OCI-M2 (cell line): Measurements from ENCODE around the gene NEUROD2.

Source experiments
- DNase-seq: peaks from one replicate; lab custom pipeline; 2025; ENCODE audit not compliant: unreplicated experiment; lab: John Stamatoyannopoulos, UW

NEUROD2 gene

GRCh38 chr17:39635614-39636176 lies 28.0 kb upstream of the NEUROD2 start:
- no peak for DNase-seq

- DNase-seq = no peak
Measured at GRCh38 chr17:39634384-39634871, 26.7 kb upstream of the NEUROD2 start.

- no peak for DNase-seq
Measured at GRCh38 chr17:39633570-39634183, 26.0 kb upstream of the NEUROD2 start.

GRCh38 chr17:39632153-39632941 lies 24.6 kb upstream of the NEUROD2 start:
- DNase-seq = no peak

- DNase-seq = no peak
Measured at GRCh38 chr17:39631403-39631802, 23.7 kb upstream of the NEUROD2 start.

- no peak for DNase-seq
Measured at GRCh38 chr17:39629898-39630297, 22.2 kb upstream of the NEUROD2 start.

- no peak for DNase-seq
Measured at GRCh38 chr17:39629494-39629880, 21.8 kb upstream of the NEUROD2 start.

GRCh38 chr17:39628655-39629493 lies 21.2 kb upstream of the NEUROD2 start:
- DNase-seq = no peak

GRCh38 chr17:39627712-39628516 lies 20.2 kb upstream of the NEUROD2 start:
- DNase-seq = no peak

- no peak for DNase-seq
Measured at GRCh38 chr17:39627047-39627711, 19.5 kb upstream of the NEUROD2 start.

GRCh38 chr17:39626171-39627046 lies 18.7 kb upstream of the NEUROD2 start, which contains the start of gene PPP1R1B:
TSS of gene PPP1R1B (plus strand) at chr17:39626952. CDS start at chr17:39627393, 441 bp downstream.
- no peak for DNase-seq

- no peak for DNase-seq
Measured at GRCh38 chr17:39625198-39625785, 17.6 kb upstream of the NEUROD2 start.

GRCh38 chr17:39624313-39624712 lies 16.6 kb upstream of the NEUROD2 start:
- no peak for DNase-seq

GRCh38 chr17:39623356-39623950 lies 15.7 kb upstream of the NEUROD2 start:
- no peak for DNase-seq

- DNase-seq = no peak
Measured at GRCh38 chr17:39622380-39623006, 14.8 kb upstream of the NEUROD2 start.

GRCh38 chr17:39621523-39622379 lies 14.0 kb upstream of the NEUROD2 start:
- peak; percentile 68 for DNase-seq

- DNase-seq = no peak
Measured at GRCh38 chr17:39619786-39620101, 12.0 kb upstream of the NEUROD2 start.
